Measurements from ENCODE around the gene MYO19.
"Not testable (repeated sequence)": the region's sequence is repeated elsewhere in the genome, so short reads cannot be mapped to it uniquely, and the experiment has no call there.

Gene MYO19

GRCh38 chr17:36459601-36460000, 75.1 kb downstream of the MYO19 start:
- DNase-seq = no peak

- no peak for DNase-seq
These were observed 75.6 kb downstream of the MYO19 start for GRCh38 chr17:36459045-36459444.

- not testable (repeated sequence) for DNase-seq
These were observed 77.0 kb downstream of the MYO19 start for GRCh38 chr17:36457701-36458100.

DNA sequence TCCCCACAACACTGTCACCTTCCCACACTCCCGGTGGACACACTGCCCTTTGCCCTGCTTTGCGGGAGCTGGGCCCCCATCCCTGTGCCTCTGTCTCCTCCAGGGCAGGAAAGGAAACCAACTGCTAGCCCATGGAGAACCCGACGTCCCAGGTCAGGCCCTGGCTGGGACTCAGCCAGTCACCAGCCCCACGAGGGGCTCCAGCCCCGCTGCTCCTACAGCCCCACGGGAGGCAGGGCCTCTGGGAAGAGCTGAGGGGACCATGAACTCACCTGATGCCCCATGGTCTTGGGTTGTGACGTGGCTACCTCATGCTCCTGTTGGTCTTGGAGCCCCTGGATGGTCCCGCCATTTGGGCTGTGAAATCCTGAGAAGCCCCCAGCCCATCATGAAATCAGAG, 81.8 kb downstream of the MYO19 start:
- not testable (repeated sequence) for DNase-seq

DNA sequence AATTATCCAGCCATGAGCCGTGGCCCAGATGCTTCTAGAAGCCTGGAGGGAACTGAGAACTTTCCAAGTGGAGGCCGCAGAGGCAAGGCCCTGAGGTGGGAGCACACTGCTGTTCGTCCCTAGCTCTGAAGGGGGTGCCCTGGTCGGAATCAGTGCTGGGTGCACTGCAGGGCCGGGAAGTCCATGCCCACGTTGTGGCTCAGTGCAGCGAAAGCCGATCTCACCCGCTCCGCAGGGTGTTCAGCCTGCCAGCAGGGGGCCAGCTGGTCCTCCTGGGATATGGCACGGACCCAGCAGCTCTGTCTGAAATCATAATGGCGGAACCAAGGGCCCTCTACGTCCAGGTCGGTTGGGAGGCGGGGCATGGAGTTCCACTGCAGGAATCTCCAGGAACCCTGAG, 84.7 kb downstream of the MYO19 start:
- not testable (repeated sequence) for DNase-seq

Measured in T-helper 9 cell (primary cell).